Endothelial cell of umbilical vein (primary cell): ENCODE measurements around the gene FOXK1.

ENCODE experiments used
- CTCF ChIP-seq, 2 donors: IDR thresholded peaks; 1 replicate in 1 of 2; 2 replicates in 1 of 2; pipeline ENCODE4 v1.5.1; 2011; ENCODE audit warnings: low read length in 2 of 2, mild to moderate bottlenecking in 2 of 2, moderate library complexity in 2 of 2, control low read depth in 1 of 2, inconsistent platforms in 1 of 2, low read depth in 1 of 2; ENCODE audit not compliant: insufficient read depth in 1 of 2; ENCODE audit errors: extremely low read depth in 1 of 2
- EZH2 ChIP-seq: IDR thresholded peaks from 2 replicates; pipeline ENCODE4 v1.6.1; 2012; ENCODE audit warnings: borderline replicate concordance, low read depth, mild to moderate bottlenecking, moderate library complexity, low read length, inconsistent platforms; ENCODE audit not compliant: severe bottlenecking
- FOS ChIP-seq: IDR thresholded peaks from 2 replicates; pipeline ENCODE4 v1.6.1; 2011; ENCODE audit warnings: mild to moderate bottlenecking, low read length, moderate library complexity, borderline replicate concordance; ENCODE audit not compliant: insufficient read depth
- GATA2 ChIP-seq: IDR thresholded peaks from 2 replicates; pipeline ENCODE4 v1.7.0; 2011; ENCODE audit warnings: low read depth, mild to moderate bottlenecking, moderate library complexity, mixed read lengths, low read length; ENCODE audit not compliant: insufficient read length, insufficient read depth
- MAX ChIP-seq: IDR thresholded peaks from 2 replicates; pipeline ENCODE4 v1.6.1; 2011; ENCODE audit not compliant: insufficient read depth, insufficient read length
- MYC ChIP-seq: IDR thresholded peaks from one replicate; pipeline ENCODE4 v1.6.1; 2011; ENCODE audit warnings: mild to moderate bottlenecking, low read depth, low read length
- POLR2A ChIP-seq: IDR thresholded peaks from 2 replicates; pipeline ENCODE4 v1.6.1; 2012; ENCODE audit warnings: low read depth, mild to moderate bottlenecking, control low read depth, low read length
- POLR2AphosphoS5 ChIP-seq: IDR thresholded peaks from 2 replicates; pipeline ENCODE4 v1.6.1; 2012; ENCODE audit warnings: low read depth, mild to moderate bottlenecking, control low read depth, low read length, moderate library complexity; ENCODE audit not compliant: insufficient read depth

DNA sequence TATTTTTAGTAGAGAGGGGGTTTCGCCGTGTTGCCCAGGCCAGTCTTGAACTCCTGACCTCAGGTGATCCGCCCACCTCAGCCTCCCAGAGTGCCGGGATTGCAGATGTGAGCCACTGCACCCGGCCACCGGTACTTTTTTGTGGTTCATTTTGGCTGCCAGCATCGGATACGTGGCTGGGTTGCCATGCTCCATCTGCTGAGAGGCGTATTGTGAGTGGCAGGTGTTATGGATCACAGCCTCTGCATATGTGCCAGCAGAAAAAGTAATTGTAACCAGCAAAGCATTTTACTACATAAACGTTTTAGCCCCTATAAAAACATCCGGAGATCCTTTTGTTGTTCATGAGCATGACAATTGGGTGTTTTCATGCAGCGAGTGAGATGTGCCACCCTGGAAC is 7.1 kb downstream of the FOXK1 start:
- TF ChIP-seq CTCF (IDR thresholded peaks at IDR 0.05; ENCODE audit: extremely low read depth in 1 of 2, insufficient read depth in 1 of 2, low read depth in 1 of 2, low read length in 2 of 2): no peak
- TF ChIP-seq POLR2A: no peak
- TF ChIP-seq POLR2AphosphoS5: no peak
- no peak for TF ChIP-seq EZH2
- no peak for TF ChIP-seq MYC
- no peak for TF ChIP-seq MAX
- TF ChIP-seq GATA2: no peak
- TF ChIP-seq FOS: no peak
